HepG2 (cell line): ENCODE results near the gene TAP1. TPM values are rescaled to one million over a fixed set of nuclear protein-coding genes. Genes with fewer than 3 reads are reported as not detected.

Experiments used
- AGO1 ChIP-seq: fragments of 200-400 bp; formaldehyde crosslinking; IDR thresholded peaks from 2 replicates; pipeline ENCODE4 v1.6.1; 2017; ENCODE audit warnings: mild to moderate bottlenecking, low read depth, low read length, moderate library complexity; ENCODE audit not compliant: poor library complexity, severe bottlenecking
- ATAD3A ChIP-seq: sonication (generic); formaldehyde crosslinking; IDR thresholded peaks from 2 replicates; pipeline ENCODE4 v1.4.0; 2020; ENCODE audit warnings: missing genetic modification reagents
- CCDC6 ChIP-seq: sonication (generic); formaldehyde crosslinking; IDR thresholded peaks from 2 replicates; pipeline ENCODE4 v1.8.1; 2022; ENCODE audit warnings: mild to moderate bottlenecking, missing genetic modification reagents, moderate library complexity
- FUBP1 ChIP-seq: sonication (generic); formaldehyde crosslinking; IDR thresholded peaks from 2 replicates; pipeline ENCODE4 v1.5.1; 2020; ENCODE audit warnings: missing genetic modification reagents, mild to moderate bottlenecking, borderline replicate concordance
- GABPB1 ChIP-seq: IDR thresholded peaks from 2 replicates; pipeline ENCODE4 v1.6.1; 2016; ENCODE audit warnings: mild to moderate bottlenecking, missing genetic modification reagents, moderate library complexity, missing compliant biosample characterization
- IRF9 ChIP-seq: sonication (generic); formaldehyde crosslinking; IDR thresholded peaks from 2 replicates; pipeline ENCODE4 v1.8.0; 2022; ENCODE audit warnings: missing genetic modification reagents, mild to moderate bottlenecking, borderline replicate concordance
- KDM4B ChIP-seq: sonication (generic); formaldehyde crosslinking; IDR thresholded peaks from 2 replicates; pipeline ENCODE4 v1.4.0; 2020; ENCODE audit warnings: missing genetic modification reagents
- NFKB2 ChIP-seq: sonication (generic); formaldehyde crosslinking; IDR thresholded peaks from 2 replicates; pipeline ENCODE4 v1.4.0; 2020; ENCODE audit warnings: missing genetic modification reagents, borderline replicate concordance
- NONO ChIP-seq, 2 experiments: fragments of 450-650 bp in 1 of 2; sonication (generic) in 1 of 2; formaldehyde crosslinking in 1 of 2; IDR thresholded peaks in 1 of 2; conservative IDR thresholded peaks in 1 of 2; 2 replicates each; pipeline versions ENCODE4 v1.6.1 to v1.8.0; 2017 to 2022; ENCODE audit warnings: mild to moderate bottlenecking in 1 of 2, missing genetic modification reagents in 1 of 2, moderate library complexity in 1 of 2
- SAP130 ChIP-seq: IDR thresholded peaks from 2 replicates; pipeline ENCODE4 v1.6.1; 2016; ENCODE audit warnings: low read depth
- SNAPC2 ChIP-seq: sonication (generic); formaldehyde crosslinking; IDR thresholded peaks from 2 replicates; pipeline ENCODE4 v1.8.1; 2022; ENCODE audit warnings: mild to moderate bottlenecking, missing genetic modification reagents
- ZNF407 ChIP-seq: sonication (generic); formaldehyde crosslinking; IDR thresholded peaks from one replicate; pipeline ENCODE4 v1.5.1; 2020; ENCODE audit warnings: mild to moderate bottlenecking, missing genetic modification reagents; ENCODE audit errors: not compliant biosample characterization
- ZNF703 ChIP-seq: sonication (generic); formaldehyde crosslinking; IDR thresholded peaks from 2 replicates; pipeline ENCODE4 v1.5.1; 2020; ENCODE audit warnings: missing genetic modification reagents, mild to moderate bottlenecking, moderate library complexity, borderline replicate concordance
- ZNF737 ChIP-seq: sonication (generic); formaldehyde crosslinking; IDR thresholded peaks from 2 replicates; pipeline ENCODE4 v1.5.0; 2020; ENCODE audit warnings: missing genetic modification reagents, mild to moderate bottlenecking, borderline replicate concordance
- ZNF768 ChIP-seq: sonication (generic); formaldehyde crosslinking; IDR thresholded peaks from 2 replicates; pipeline ENCODE4 v1.4.0; 2020; ENCODE audit warnings: missing genetic modification reagents
- polyA plus RNA-seq, 8 experiments: library from polyadenylated mRNA; depleted of rRNA in 3 of 8; stranded (reverse) in 7 of 8; unstranded in 1 of 8; fragments of >200 nt; fragmentation: Illumina TruSeq in 4 of 8; extraction: Trizol in 4 of 8; gene quantifications; 2 replicates each; pipeline versions ENCODE4 v1.2.1 to v1.2.3, GENCODE V29; 2011 to 2016; ENCODE audit warnings: low read depth in 4 of 8, missing spikeins in 1 of 8, mixed read lengths in 1 of 8; ENCODE audit not compliant: insufficient read depth in 1 of 8
- total RNA-seq, 5 experiments: library from RNA; depleted of rRNA; stranded (reverse); fragments of >200 nt; fragmentation: Illumina TruSeq; extraction: Trizol; gene quantifications; 2 replicates each; pipeline ENCODE4 v1.2.3, GENCODE V29; 2016; ENCODE audit warnings: low read depth in 1 of 5

The TAP1 gene
- total and polyA plus RNA-seq, 2 of the 13 experiments (the other 11 are each of a cell fraction or from before 2014, with no cell fraction given): 31.2 to 52.2 TPM

- TF ChIP-seq KDM4B (0 out of 2 replicates have a peak, but pooled peaks have one; percentile 13), NFKB2 (CRISPR knock-in tag) (peak; percentile 72; the same call in 1 of the 2 replicates), ZNF737 (CRISPR knock-in tag) (0 out of 2 replicates have a peak, but pooled peaks have one; percentile 43), IRF9 (CRISPR knock-in tag) (peak; percentile 45; the same call in 1 of the 2 replicates), ZNF407 (CRISPR knock-in tag) (peak; percentile 23), AGO1 (peak; percentile 53), CCDC6 (CRISPR knock-in tag) (peak; percentile 86), ZNF768 (CRISPR knock-in tag) (peak; percentile 74), FUBP1 (CRISPR knock-in tag) (0 out of 2 replicates have a peak, but pooled peaks have one; percentile 16), SNAPC2 (no peak), NONO (IDR thresholded peaks at IDR 0.05) (no peak), NONO (CRISPR knock-in tag; conservative IDR thresholded peaks at IDR 0.05) (peak; percentile 54), SAP130 (CRISPR knock-in tag) (peak; percentile 34; the same call in 1 of the 2 replicates), ATAD3A (CRISPR knock-in tag) (peak; percentile 75; the same call in 1 of the 2 replicates), ZNF703 (0 out of 2 replicates have a peak, but pooled peaks have one; percentile 47), GABPB1 (CRISPR knock-in tag) (peak; percentile 53; the same call in 1 of the 2 replicates)
These were observed 512 bp downstream of the TAP1 start (continued) for GRCh38 chr6:32852844-32853540.
